ENCODE results near the gene SMURF2. TPM values are rescaled to one million over a fixed set of nuclear protein-coding genes. Genes with fewer than 3 reads are reported as not detected.

Gene SMURF2
- total RNA-seq, 1 donor from 2014 or later = 24.6 TPM

DNA sequence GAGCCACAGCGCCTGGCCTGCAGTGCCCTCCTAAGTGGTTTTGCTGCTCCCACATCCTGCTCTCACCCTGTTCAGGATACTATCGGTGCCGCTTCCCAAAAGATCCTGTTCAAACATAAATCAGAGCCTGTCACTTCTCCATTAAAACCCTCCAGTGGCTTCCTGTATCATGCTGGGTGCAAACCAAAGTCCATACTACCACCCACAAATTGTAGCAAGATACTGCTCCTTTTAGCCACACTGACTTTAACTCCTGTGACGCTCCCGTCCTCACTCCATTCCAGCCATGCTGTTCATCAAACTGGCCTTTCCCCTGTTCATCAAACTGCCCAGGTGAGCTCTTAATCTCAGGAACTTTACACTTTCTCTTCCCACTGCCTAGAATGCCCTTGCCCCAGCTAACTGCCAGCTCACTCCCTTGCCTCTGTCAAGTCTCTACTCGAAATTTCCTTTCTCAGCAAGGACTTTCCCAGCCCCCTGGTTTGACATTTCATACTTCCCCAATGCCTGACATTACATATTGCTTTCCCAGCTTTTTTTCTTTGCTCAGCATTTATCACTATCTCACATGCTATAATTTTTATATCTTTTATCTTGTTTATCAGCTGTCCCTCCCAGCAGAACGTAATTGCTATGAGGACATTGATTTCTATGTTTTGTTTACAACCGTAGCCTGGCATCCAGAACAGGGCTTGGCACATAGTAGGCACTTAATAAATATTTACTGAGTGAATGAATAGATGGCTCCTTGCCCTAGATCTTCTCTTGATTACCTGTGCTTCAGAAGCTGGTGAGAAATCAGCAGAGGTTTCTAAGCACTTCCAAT is 44.3 kb upstream of the SMURF2 start:
- no peaks in the 10 kb centered on the region for H3K36me3 Mint-ChIP-seq
- Histone ChIP-seq H3K4me2 (no peak overlapping the region), H3K27ac (no peak overlapping the region), H3K27me3 (no peaks in the 10 kb centered on the region), H3K9ac (no peak overlapping the region), H3K9me3 (ENCODE audit: low read depth) (no peaks in the 10 kb centered on the region), H3K36me3 (no peaks in the 10 kb centered on the region), H3K79me2 (ENCODE audit: low read depth) (no peaks in the 10 kb centered on the region), H3K4me3 (no peak overlapping the region), H4K20me1 (ENCODE audit: low read depth) (no peaks in the 10 kb centered on the region), H2AFZ (replicated peaks) (no peak overlapping the region), H3F3A (ENCODE audit: low read depth) (no peaks in the 10 kb centered on the region), H3K4me1 (peaks cover 3% of the 10 kb centered on the region)
- TF ChIP-seq EZH2phosphoT487 (IDR thresholded peaks at IDR 0.05) (no peak), EZH2 (IDR thresholded peaks at IDR 0.05) (no peak)
- TF ChIP-seq, protein P1, sequence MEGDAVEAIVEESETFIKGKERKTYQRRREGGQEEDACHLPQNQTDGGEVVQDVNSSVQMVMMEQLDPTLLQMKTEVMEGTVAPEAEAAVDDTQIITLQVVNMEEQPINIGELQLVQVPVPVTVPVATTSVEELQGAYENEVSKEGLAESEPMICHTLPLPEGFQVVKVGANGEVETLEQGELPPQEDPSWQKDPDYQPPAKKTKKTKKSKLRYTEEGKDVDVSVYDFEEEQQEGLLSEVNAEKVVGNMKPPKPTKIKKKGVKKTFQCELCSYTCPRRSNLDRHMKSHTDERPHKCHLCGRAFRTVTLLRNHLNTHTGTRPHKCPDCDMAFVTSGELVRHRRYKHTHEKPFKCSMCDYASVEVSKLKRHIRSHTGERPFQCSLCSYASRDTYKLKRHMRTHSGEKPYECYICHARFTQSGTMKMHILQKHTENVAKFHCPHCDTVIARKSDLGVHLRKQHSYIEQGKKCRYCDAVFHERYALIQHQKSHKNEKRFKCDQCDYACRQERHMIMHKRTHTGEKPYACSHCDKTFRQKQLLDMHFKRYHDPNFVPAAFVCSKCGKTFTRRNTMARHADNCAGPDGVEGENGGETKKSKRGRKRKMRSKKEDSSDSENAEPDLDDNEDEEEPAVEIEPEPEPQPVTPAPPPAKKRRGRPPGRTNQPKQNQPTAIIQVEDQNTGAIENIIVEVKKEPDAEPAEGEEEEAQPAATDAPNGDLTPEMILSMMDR (IDR thresholded peaks at IDR 0.05) = no peak
- H3K4me1 Mint-ChIP-seq = peaks cover 10% of the 10 kb centered on the region
- peaks cover 11% of the 10 kb centered on the region for H3K27me3 Mint-ChIP-seq (ENCODE audit: insufficient read depth, low read depth)
- no peak overlapping the region for H3K4me3 Mint-ChIP-seq
- H3K27ac Mint-ChIP-seq = peak overlapping the region; percentile 13
- no peak for DNase-seq (ENCODE audit: low spot score)
- H3K9me3 Mint-ChIP-seq = peaks cover 2% of the 10 kb centered on the region

DNA sequence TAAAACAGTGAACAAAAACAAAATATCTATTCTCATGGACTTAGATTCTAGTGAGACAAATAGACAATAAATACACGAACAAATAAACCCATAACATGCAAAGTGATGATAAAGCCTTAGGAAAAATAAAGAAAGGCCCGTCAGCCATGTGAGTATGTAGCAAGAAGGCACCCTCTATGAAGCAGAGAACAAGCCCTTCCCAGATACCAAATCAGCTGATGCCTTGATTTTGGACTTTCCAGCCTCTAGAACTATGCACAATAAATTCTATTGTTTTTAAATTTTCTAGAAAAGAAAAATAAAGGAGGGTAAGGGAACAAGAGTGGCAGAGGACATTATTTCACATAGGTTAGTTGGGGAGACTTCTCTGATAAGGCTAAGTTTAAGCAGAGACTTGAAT is 40.7 kb upstream of the SMURF2 start:
- H3F3A ChIP-seq (ENCODE audit: low read depth) = no peaks in the 10 kb centered on the region
- no peaks in the 10 kb centered on the region for H3K4me1 ChIP-seq
- no peaks in the 10 kb centered on the region for H3K27me3 ChIP-seq
- H3K4me1 Mint-ChIP-seq = peaks cover 3% of the 10 kb centered on the region
- no peaks in the 10 kb centered on the region for H4K20me1 ChIP-seq (ENCODE audit: low read depth)
- peaks cover 11% of the 10 kb centered on the region for H3K27me3 Mint-ChIP-seq (ENCODE audit: insufficient read depth, low read depth)
- H3K36me3 Mint-ChIP-seq = no peaks in the 10 kb centered on the region
- H3K4me3 ChIP-seq = no peak overlapping the region
- TF ChIP-seq EZH2phosphoT487 (IDR thresholded peaks at IDR 0.05) = no peak
- TF ChIP-seq, protein P1 (IDR thresholded peaks at IDR 0.05) = no peak
- TF ChIP-seq EZH2 (IDR thresholded peaks at IDR 0.05) = no peak
- peaks cover 2% of the 10 kb centered on the region for H3K9me3 Mint-ChIP-seq
- H3K27ac ChIP-seq = no peak overlapping the region
- H3K9ac ChIP-seq = no peak overlapping the region
- H3K36me3 ChIP-seq = no peaks in the 10 kb centered on the region
- no peaks in the 10 kb centered on the region for H3K9me3 ChIP-seq (ENCODE audit: low read depth)
- no peak for DNase-seq (ENCODE audit: low spot score)
- H2AFZ ChIP-seq (replicated peaks) = no peak overlapping the region
- H3K79me2 ChIP-seq (ENCODE audit: low read depth) = no peaks in the 10 kb centered on the region
- H3K4me3 Mint-ChIP-seq = no peak overlapping the region
- no peak overlapping the region for H3K4me2 ChIP-seq
- H3K27ac Mint-ChIP-seq = no peak overlapping the region

DNA sequence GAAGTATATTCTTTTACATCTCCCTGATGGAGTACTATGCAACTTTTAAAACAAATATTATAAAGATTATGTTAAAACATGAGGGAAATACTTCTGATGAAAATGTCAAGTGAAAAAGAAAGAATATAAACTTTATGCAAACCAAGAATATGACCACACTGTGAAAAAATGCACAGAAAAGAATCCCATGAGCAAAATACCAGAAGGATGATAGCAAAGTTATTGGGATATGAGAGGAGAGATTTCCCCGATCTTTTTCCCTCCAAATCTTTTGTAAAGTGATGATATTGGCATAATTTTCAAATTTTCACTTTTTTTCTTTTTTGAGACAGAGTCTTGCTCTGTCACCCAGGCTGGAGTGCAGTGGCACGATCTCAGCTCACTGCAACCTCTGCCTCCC is 36.6 kb upstream of the SMURF2 start:
- peaks cover 2% of the 10 kb centered on the region for H3K27me3 Mint-ChIP-seq (ENCODE audit: insufficient read depth, low read depth)
- no peak for DNase-seq (ENCODE audit: low spot score)
- Histone ChIP-seq H3K9ac (no peak overlapping the region), H3F3A (ENCODE audit: low read depth) (no peaks in the 10 kb centered on the region), H3K36me3 (no peaks in the 10 kb centered on the region), H2AFZ (replicated peaks) (no peak overlapping the region), H3K9me3 (ENCODE audit: low read depth) (no peaks in the 10 kb centered on the region), H3K4me1 (no peaks in the 10 kb centered on the region), H3K4me2 (no peak overlapping the region), H4K20me1 (ENCODE audit: low read depth) (no peaks in the 10 kb centered on the region), H3K79me2 (ENCODE audit: low read depth) (no peaks in the 10 kb centered on the region), H3K27me3 (no peaks in the 10 kb centered on the region), H3K27ac (no peak overlapping the region), H3K4me3 (no peak overlapping the region)
- no peak overlapping the region for H3K4me3 Mint-ChIP-seq
- H3K9me3 Mint-ChIP-seq = peaks cover 2% of the 10 kb centered on the region
- H3K4me1 Mint-ChIP-seq = no peaks in the 10 kb centered on the region
- no peak overlapping the region for H3K27ac Mint-ChIP-seq
- TF ChIP-seq EZH2phosphoT487 (IDR thresholded peaks at IDR 0.05) (no peak), EZH2 (IDR thresholded peaks at IDR 0.05) (no peak)
- TF ChIP-seq, protein P1 (IDR thresholded peaks at IDR 0.05) = no peak
- no peaks in the 10 kb centered on the region for H3K36me3 Mint-ChIP-seq

Measured in neural progenitor cell (in vitro differentiated cells).